Activated B cell treated with CpG ODN at 0.5 μM for 24 hours (primary cell): ENCODE data around the gene FBXO2. TPM values are rescaled to one million over a fixed set of nuclear protein-coding genes. Genes with fewer than 3 reads are reported as not detected.

Source experiments
- ATAC-seq: fragments of 200-7000 bp; cut with Tn5 transposase; one replicate; pipeline ENCODE4 v1.10.0; 2021; ENCODE audit warnings: low read depth, mild to moderate bottlenecking, moderate library complexity
- CTCF ChIA-PET: fragments of 350-600 bp; sonication (Branson Sonifier 250); formaldehyde crosslinking; loops from one replicate; lab custom pipeline; 2021; ENCODE audit warnings: antibody characterized with exemption; lab: Charles Lee
- POLR2A ChIA-PET: fragments of 350-600 bp; sonication (Branson Sonifier 250); formaldehyde crosslinking; loops from one replicate; lab custom pipeline; 2021; ENCODE audit warnings: antibody characterized with exemption; lab: Charles Lee
- DNase-seq: peaks from one replicate; pipeline ENCODE4 v3.0.0; 2022
- H3K27ac Mint-ChIP-seq: one replicate; pipeline ENCODE4 v1.8.0; 2020; ENCODE audit warnings: mixed read lengths
- H3K27me3 Mint-ChIP-seq: one replicate; pipeline ENCODE4 v1.8.0; 2021; ENCODE audit warnings: mixed read lengths
- H3K36me3 Mint-ChIP-seq: one replicate; pipeline ENCODE4 v1.8.0; 2021; ENCODE audit warnings: low read depth, mixed read lengths
- H3K4me1 Mint-ChIP-seq: one replicate; pipeline ENCODE4 v1.8.0; 2021; ENCODE audit warnings: mixed read lengths
- H3K4me3 Mint-ChIP-seq: one replicate; pipeline ENCODE4 v1.8.0; 2020; ENCODE audit warnings: mild to moderate bottlenecking, mixed read lengths
- H3K9me3 Mint-ChIP-seq: one replicate; pipeline ENCODE4 v1.8.0; 2020; ENCODE audit warnings: mixed read lengths
- CTCF ChIP-seq: fragments of 200-600 bp; IDR thresholded peaks from one replicate; pipeline ENCODE4 v1.8.0; 2022; ENCODE audit warnings: antibody characterized with exemption, mild to moderate bottlenecking
- intact Hi-C: fragments of 100-400 bp; cut with micrococcal nuclease; formaldehyde crosslinking; loops from one replicate; pipeline ENCODE4 v1.15.1; 2024
- total RNA-seq: library from RNA; stranded (reverse); gene quantifications from 2 replicates; pipeline ENCODE4 v1.2.3, GENCODE V29; 2022

FBXO2 gene
- total RNA-seq: 4.2 and 4.6 TPM in 2 replicates

- no peak within 1 kb of the TSS for H3K27ac Mint-ChIP-seq
These were observed at the start of gene FBXO2, which contains the start of gene FBXO44 for GRCh38 chr1:11654137-11654938. Gene FBXO2, minus strand, starts transcription at chr1:11654429. Its CDS starts 89 bp downstream, at chr1:11654340. Gene FBXO44, plus strand, starts transcription at chr1:11654877. Its CDS starts 959 bp downstream, at chr1:11655836.

GRCh38 chr1:11703357-11704193 is 49.3 kb upstream of the FBXO2 start:
- DNase-seq (no peak), ATAC-seq (peak; percentile 31)
- Mint-ChIP-seq H3K36me3 (no peaks in the 10 kb centered on the region), H3K4me3 (no peak overlapping the region), H3K4me1 (no peaks in the 10 kb centered on the region), H3K27ac (no peak overlapping the region), H3K9me3 (no peaks in the 10 kb centered on the region), H3K27me3 (peaks cover 3% of the 10 kb centered on the region)
- intact Hi-C loops: no loop called here
- ChIA-PET POLR2A (no interaction called here), CTCF (no interaction called here)
- no peak for TF ChIP-seq CTCF

More at GRCh38 chr1:11654137-11654938, at the start of gene FBXO2, which contains the start of gene FBXO44:
- no peaks in the 10 kb centered on the region for H3K9me3 Mint-ChIP-seq
- ATAC-seq: peak; percentile 85
- no peak for TF ChIP-seq CTCF
- H3K36me3 Mint-ChIP-seq: peaks cover 11% of the 10 kb centered on the region
- DNase-seq: peak; percentile 60
- ChIA-PET POLR2A (interaction anchor here (1.3 to 2.3 kb wide), 6 partner anchors 10 to 392 kb away, joined by 4 to 23 read pairs (median 8); partner anchors contain the start of genes FBXO6 and MTOR), CTCF (interaction anchor here (2.4 to 7.3 kb wide), 2 partner anchors 10 to 65 kb away, joined by 11 to 74 read pairs; partner anchors contain the start of gene FBXO6)
- peaks cover 29% of the 10 kb centered on the region for H3K4me1 Mint-ChIP-seq
- H3K27me3 Mint-ChIP-seq: no peaks in the 10 kb centered on the region
- H3K4me3 Mint-ChIP-seq: peak within 1 kb of the TSS; percentile 80
- intact Hi-C loops: loop anchor here (1.0 to 5.0 kb wide), 6 partner anchors 10 to 365 kb away; partner anchors contain the start of genes CLCN6, FBXO6, MAD2L2 and MIIP

GRCh38 chr1:11701981-11702803 is 48.0 kb upstream of the FBXO2 start:
- no peak overlapping the region for H3K4me3 Mint-ChIP-seq
- ATAC-seq: no peak

GRCh38 chr1:11701551-11701961 is 47.3 kb upstream of the FBXO2 start:
- intact Hi-C loops: no loop called here
- ChIA-PET CTCF (no interaction called here), POLR2A (interaction anchor here (0.6 kb wide), 2 partner anchors 9 to 17 kb away, joined by 4 to 5 read pairs; no protein-coding TSS in a partner anchor)
- DNase-seq (no peak), ATAC-seq (no peak)
- no peaks in the 10 kb centered on the region for H3K4me1 Mint-ChIP-seq
- H3K36me3 Mint-ChIP-seq: no peaks in the 10 kb centered on the region
- no peak for TF ChIP-seq CTCF
- peaks cover 6% of the 10 kb centered on the region for H3K27me3 Mint-ChIP-seq
- H3K27ac Mint-ChIP-seq: no peak overlapping the region
- H3K9me3 Mint-ChIP-seq: no peaks in the 10 kb centered on the region
- no peak overlapping the region for H3K4me3 Mint-ChIP-seq

More at GRCh38 chr1:11701981-11702803, 48.0 kb upstream of the FBXO2 start:
- H3K27ac Mint-ChIP-seq: no peak overlapping the region
- intact Hi-C loops: no loop called here
- no peaks in the 10 kb centered on the region for H3K36me3 Mint-ChIP-seq
- H3K9me3 Mint-ChIP-seq: no peaks in the 10 kb centered on the region
- peaks cover 6% of the 10 kb centered on the region for H3K27me3 Mint-ChIP-seq
- DNase-seq: no peak
- no peak for TF ChIP-seq CTCF
- POLR2A ChIA-PET: interaction anchor here (0.6 kb wide), 1 partner anchor 17 kb away, joined by 5 read pairs; no protein-coding TSS in a partner anchor
- H3K4me1 Mint-ChIP-seq: no peaks in the 10 kb centered on the region
- CTCF ChIA-PET: no interaction called here
